Urinary bladder (tissue), 4 donors: ENCODE data around the gene MRPS7. TPM values are rescaled to one million over a fixed set of nuclear protein-coding genes. Genes with fewer than 3 reads are reported as not detected.

Source experiments
- DNase-seq: peaks from one replicate; pipeline ENCODE4 v3.0.0-alpha.2; 2015; ENCODE audit errors: extremely low spot score
- H3K27ac ChIP-seq: one replicate; pipeline ENCODE4 v1.5.1; 2013; ENCODE audit warnings: low read depth, mild to moderate bottlenecking, moderate library complexity
- H3K36me3 ChIP-seq: one replicate; pipeline ENCODE4 v1.6.1; 2013; ENCODE audit warnings: mild to moderate bottlenecking, moderate library complexity; ENCODE audit not compliant: insufficient read depth
- H3K4me1 ChIP-seq: one replicate; pipeline ENCODE4 v1.6.1; 2013; ENCODE audit warnings: mild to moderate bottlenecking, moderate library complexity; ENCODE audit not compliant: insufficient read depth
- H3K4me3 ChIP-seq: one replicate; pipeline ENCODE4 v1.5.1; 2013; ENCODE audit warnings: low read depth, low read length
- WGBS: extraction: QIAGEN DNeasy Blood & Tissue Kit; methylation state at CpG from one replicate; pipeline ENCODE4 v1.1.7; 2013; 5-methylcytosine and 5-hydroxymethylcytosine counted together
- polyA plus RNA-seq: library from polyadenylated mRNA; stranded (reverse); fragments of 200-250 nt; gene quantifications from one replicate; pipeline ENCODE4 v1.2.3, GENCODE V29; 2013
- total RNA-seq: library from RNA; depleted of rRNA; stranded (reverse); fragments of >200 nt; gene quantifications from one replicate; pipeline ENCODE4 v1.2.3, GENCODE V29; 2014
- donor health status: healthy with polysubstance abuse.
- donor health status: healthy.

Gene MRPS7
- 27.0 TPM for total RNA-seq
- polyA plus RNA-seq = 51.8 TPM

GRCh38 chr17:75261336-75262111, at the start of gene MRPS7, which contains the start of gene GGA3:
Gene MRPS7, plus strand, starts transcription at chr17:75261879. Its CDS starts 22 bp downstream, at chr17:75261901.
Gene GGA3, minus strand, starts transcription at chr17:75261606. Its CDS starts 19 bp downstream, at chr17:75261587.
- peak; percentile 89 for DNase-seq
- WGBS = under 1% methylated on average over 67 of the region's 69 CpGs

GRCh38 chr17:75218131-75218530, 43.5 kb upstream of the MRPS7 start:
- no peaks in the 10 kb centered on the region for H3K4me1 ChIP-seq
- WGBS = 92% methylated on average over 6 of the region's 6 CpGs
- H3K36me3 ChIP-seq = peaks cover 15% of the 10 kb centered on the region
- no peak overlapping the region for H3K4me3 ChIP-seq
- DNase-seq = no peak
- no peak overlapping the region for H3K27ac ChIP-seq

More at GRCh38 chr17:75261336-75262111, at the start of gene MRPS7, which contains the start of gene GGA3:
- Histone ChIP-seq H3K4me1 (peaks cover 2% of the 10 kb centered on the region), H3K36me3 (peaks cover 5% of the 10 kb centered on the region), H3K4me3 (peak within 1 kb of the TSS; percentile 88), H3K27ac (peak within 1 kb of the TSS; percentile 89)

- Histone ChIP-seq H3K36me3 (peaks cover 7% of the 10 kb centered on the region), H3K4me1 (no peaks in the 10 kb centered on the region), H3K4me3 (no peak overlapping the region), H3K27ac (no peak overlapping the region)
- no peak for DNase-seq
- 96% methylated on average over 3 of the region's 3 CpGs for WGBS
These were observed 41.9 kb upstream of the MRPS7 start for GRCh38 chr17:75219815-75220214.

GRCh38 chr17:75225016-75225415, 36.7 kb upstream of the MRPS7 start:
- Histone ChIP-seq H3K4me1 (no peaks in the 10 kb centered on the region), H3K27ac (no peak overlapping the region), H3K36me3 (peaks cover 9% of the 10 kb centered on the region), H3K4me3 (no peak overlapping the region)
- 79% methylated on average over 14 of the region's 14 CpGs for WGBS
- DNase-seq = no peak

- Histone ChIP-seq H3K4me1 (no peaks in the 10 kb centered on the region), H3K4me3 (no peak overlapping the region), H3K27ac (no peak overlapping the region), H3K36me3 (peaks cover 9% of the 10 kb centered on the region)
- WGBS = 87% methylated on average over 5 of the region's 5 CpGs
- DNase-seq = no peak
These were observed 34.0 kb upstream of the MRPS7 start for GRCh38 chr17:75227729-75228128.

- Histone ChIP-seq H3K4me3 (no peak overlapping the region), H3K36me3 (peaks cover 10% of the 10 kb centered on the region), H3K4me1 (no peaks in the 10 kb centered on the region), H3K27ac (no peak overlapping the region)
- 53% methylated on average over 2 of the region's 2 CpGs for WGBS
- DNase-seq = no peak
These were observed 33.4 kb upstream of the MRPS7 start for GRCh38 chr17:75228305-75228704.

- WGBS = 80% methylated on average over 4 of the region's 4 CpGs
- Histone ChIP-seq H3K4me1 (no peaks in the 10 kb centered on the region), H3K36me3 (peaks cover 10% of the 10 kb centered on the region), H3K4me3 (no peak overlapping the region), H3K27ac (no peak overlapping the region)
- no peak for DNase-seq
These were observed 32.8 kb upstream of the MRPS7 start for GRCh38 chr17:75228847-75229246.

- Histone ChIP-seq H3K36me3 (peaks cover 4% of the 10 kb centered on the region), H3K4me3 (no peak overlapping the region), H3K27ac (no peak overlapping the region), H3K4me1 (no peaks in the 10 kb centered on the region)
- WGBS = 95% methylated on average over 8 of the region's 8 CpGs
- no peak for DNase-seq
These were observed 30.6 kb upstream of the MRPS7 start for GRCh38 chr17:75231071-75231470.

GRCh38 chr17:75231741-75232464, 29.8 kb upstream of the MRPS7 start:
- H3K4me3 ChIP-seq = no peak overlapping the region
- WGBS = 91% methylated on average over 18 of the region's 18 CpGs
- peaks cover 4% of the 10 kb centered on the region for H3K36me3 ChIP-seq
- H3K4me1 ChIP-seq = no peaks in the 10 kb centered on the region
- no peak overlapping the region for H3K27ac ChIP-seq
- DNase-seq = no peak

- H3K4me3 ChIP-seq = no peak overlapping the region
- H3K4me1 ChIP-seq = no peaks in the 10 kb centered on the region
- DNase-seq = no peak
- peaks cover 4% of the 10 kb centered on the region for H3K36me3 ChIP-seq
- 95% methylated on average over 13 of the region's 13 CpGs for WGBS
- H3K27ac ChIP-seq = no peak overlapping the region
These were observed 28.9 kb upstream of the MRPS7 start for GRCh38 chr17:75232786-75233185.

GRCh38 chr17:75237100-75238014, 24.3 kb upstream of the MRPS7 start:
- peaks cover 6% of the 10 kb centered on the region for H3K36me3 ChIP-seq
- 80% methylated on average over 12 of the region's 12 CpGs for WGBS

GRCh38 chr17:75238020-75238580, 23.6 kb upstream of the MRPS7 start:
- Histone ChIP-seq H3K36me3 (peaks cover 5% of the 10 kb centered on the region), H3K4me1 (no peaks in the 10 kb centered on the region), H3K27ac (no peak overlapping the region), H3K4me3 (no peak overlapping the region)
- 79% methylated on average over 11 of the region's 11 CpGs for WGBS
- DNase-seq = no peak

More at GRCh38 chr17:75237100-75238014, 24.3 kb upstream of the MRPS7 start:
- DNase-seq = no peak
- Histone ChIP-seq H3K4me1 (no peaks in the 10 kb centered on the region), H3K27ac (no peak overlapping the region), H3K4me3 (no peak overlapping the region)

GRCh38 chr17:75238684-75239191, 22.9 kb upstream of the MRPS7 start:
- Histone ChIP-seq H3K4me1 (no peaks in the 10 kb centered on the region), H3K4me3 (no peak overlapping the region), H3K36me3 (peaks cover 5% of the 10 kb centered on the region), H3K27ac (no peak overlapping the region)
- WGBS = 54% methylated on average over 13 of the region's 13 CpGs
- no peak for DNase-seq
